Measurements from ENCODE around the gene SIK1.
"Not testable (repeated sequence)": the region's sequence is repeated elsewhere in the genome, so short reads cannot be mapped to it uniquely, and the experiment has no call there.

SIK1 gene

GRCh38 chr21:43398000-43398399, 28.9 kb downstream of the SIK1 start:
- H3K4me3 ChIP-seq (ENCODE audit: low read length), result not testable (repeated sequence)

GRCh38 chr21:43397439-43397808, 29.5 kb downstream of the SIK1 start:
- H3K4me3 ChIP-seq (ENCODE audit: low read length), result not testable (repeated sequence)

- not testable (repeated sequence) for H3K4me3 ChIP-seq (ENCODE audit: low read length)
Observed at GRCh38 chr21:43396788-43397438, 30.0 kb downstream of the SIK1 start.

- H3K4me3 ChIP-seq (ENCODE audit: low read length), result not testable (repeated sequence)
Observed at GRCh38 chr21:43383351-43383750, 43.6 kb downstream of the SIK1 start.

- H3K4me3 ChIP-seq (ENCODE audit: low read length), result not testable (repeated sequence)
Observed at GRCh38 chr21:43382902-43383301, 44.0 kb downstream of the SIK1 start.

GRCh38 chr21:43380852-43381533, 45.9 kb downstream of the SIK1 start:
- H3K4me3 ChIP-seq (ENCODE audit: low read length), result not testable (repeated sequence)

- H3K4me3 ChIP-seq (ENCODE audit: low read length), result not testable (repeated sequence)
Observed at GRCh38 chr21:43380337-43380736, 46.6 kb downstream of the SIK1 start.

- H3K4me3 ChIP-seq (ENCODE audit: low read length), result not testable (repeated sequence)
Observed at GRCh38 chr21:43379626-43380122, 47.3 kb downstream of the SIK1 start.

GRCh38 chr21:43376478-43376882, 50.5 kb downstream of the SIK1 start:
- no peak overlapping the region for H3K4me3 ChIP-seq (ENCODE audit: low read length)

GRCh38 chr21:43375837-43376477, 51.0 kb downstream of the SIK1 start:
- H3K4me3 ChIP-seq (ENCODE audit: low read length), result no peak overlapping the region

More at GRCh38 chr21:43376478-43376882, 50.5 kb downstream of the SIK1 start:
- no peak for TF ChIP-seq ZNF274 (IDR thresholded peaks at IDR 0.05; ENCODE audit: low read depth, low read length)

GRCh38 chr21:43375006-43375836, 51.7 kb downstream of the SIK1 start:
- no peak for TF ChIP-seq ZNF274 (IDR thresholded peaks at IDR 0.05; ENCODE audit: low read depth, low read length)
- H3K4me3 ChIP-seq (ENCODE audit: low read length), result no peak overlapping the region

More at GRCh38 chr21:43375837-43376477, 51.0 kb downstream of the SIK1 start:
- TF ChIP-seq ZNF274 (IDR thresholded peaks at IDR 0.05; ENCODE audit: low read depth, low read length), result no peak

GRCh38 chr21:43374228-43374885, 52.6 kb downstream of the SIK1 start:
- TF ChIP-seq ZNF274 (IDR thresholded peaks at IDR 0.05; ENCODE audit: low read depth, low read length), result no peak
- H3K4me3 ChIP-seq (ENCODE audit: low read length), result no peak overlapping the region

- H3K4me3 ChIP-seq (ENCODE audit: low read length), result no peak overlapping the region
- TF ChIP-seq ZNF274 (IDR thresholded peaks at IDR 0.05; ENCODE audit: low read depth, low read length), result no peak
Observed at GRCh38 chr21:43373362-43374227, 53.3 kb downstream of the SIK1 start.
